ENCODE measurements around the gene TMPRSS6. TPM values are rescaled to one million over a fixed set of nuclear protein-coding genes. Genes with fewer than 3 reads are reported as not detected.

TMPRSS6 gene
- polyA plus RNA-seq, 1 experiment: not detected

DNA sequence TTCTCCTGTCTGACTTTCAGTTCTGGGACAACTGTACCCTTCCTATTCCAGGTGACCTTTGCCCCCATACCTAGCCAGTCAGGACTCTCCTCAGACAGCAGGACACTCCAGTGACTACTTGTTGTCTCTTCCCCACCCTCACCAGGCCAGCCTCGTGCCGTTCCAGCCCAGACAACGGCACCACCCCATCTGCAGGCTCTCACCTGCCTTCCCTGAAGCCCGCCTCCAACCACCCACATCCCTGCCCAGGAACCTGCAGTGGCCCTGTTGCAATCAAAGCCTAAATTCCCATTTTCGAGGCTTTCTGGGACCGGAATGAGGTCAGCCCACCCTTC is 36.5 kb upstream of the TMPRSS6 start:
- no peak for DNase-seq (ENCODE audit: low read depth)
- ChIA-PET CTCF (interaction anchor here (0.6 to 1.2 kb wide), 2 partner anchors 19 to 21 kb away, joined by 3 to 4 read pairs; no protein-coding TSS in a partner anchor), POLR2A (no interaction called here)
- Histone ChIP-seq H3K4me3 (ENCODE audit: low read depth, low read length) (no peak overlapping the region), H3K36me3 (ENCODE audit: control insufficient read depth, insufficient read depth, low read length) (no peaks in the 10 kb centered on the region), H3K27me3 (ENCODE audit: control insufficient read depth, insufficient read depth, low read length) (peaks cover 8% of the 10 kb centered on the region)
- TF ChIP-seq, protein P1, sequence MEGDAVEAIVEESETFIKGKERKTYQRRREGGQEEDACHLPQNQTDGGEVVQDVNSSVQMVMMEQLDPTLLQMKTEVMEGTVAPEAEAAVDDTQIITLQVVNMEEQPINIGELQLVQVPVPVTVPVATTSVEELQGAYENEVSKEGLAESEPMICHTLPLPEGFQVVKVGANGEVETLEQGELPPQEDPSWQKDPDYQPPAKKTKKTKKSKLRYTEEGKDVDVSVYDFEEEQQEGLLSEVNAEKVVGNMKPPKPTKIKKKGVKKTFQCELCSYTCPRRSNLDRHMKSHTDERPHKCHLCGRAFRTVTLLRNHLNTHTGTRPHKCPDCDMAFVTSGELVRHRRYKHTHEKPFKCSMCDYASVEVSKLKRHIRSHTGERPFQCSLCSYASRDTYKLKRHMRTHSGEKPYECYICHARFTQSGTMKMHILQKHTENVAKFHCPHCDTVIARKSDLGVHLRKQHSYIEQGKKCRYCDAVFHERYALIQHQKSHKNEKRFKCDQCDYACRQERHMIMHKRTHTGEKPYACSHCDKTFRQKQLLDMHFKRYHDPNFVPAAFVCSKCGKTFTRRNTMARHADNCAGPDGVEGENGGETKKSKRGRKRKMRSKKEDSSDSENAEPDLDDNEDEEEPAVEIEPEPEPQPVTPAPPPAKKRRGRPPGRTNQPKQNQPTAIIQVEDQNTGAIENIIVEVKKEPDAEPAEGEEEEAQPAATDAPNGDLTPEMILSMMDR (IDR thresholded peaks at IDR 0.05; ENCODE audit: insufficient read depth, low read depth, low read length): no peak

DNA sequence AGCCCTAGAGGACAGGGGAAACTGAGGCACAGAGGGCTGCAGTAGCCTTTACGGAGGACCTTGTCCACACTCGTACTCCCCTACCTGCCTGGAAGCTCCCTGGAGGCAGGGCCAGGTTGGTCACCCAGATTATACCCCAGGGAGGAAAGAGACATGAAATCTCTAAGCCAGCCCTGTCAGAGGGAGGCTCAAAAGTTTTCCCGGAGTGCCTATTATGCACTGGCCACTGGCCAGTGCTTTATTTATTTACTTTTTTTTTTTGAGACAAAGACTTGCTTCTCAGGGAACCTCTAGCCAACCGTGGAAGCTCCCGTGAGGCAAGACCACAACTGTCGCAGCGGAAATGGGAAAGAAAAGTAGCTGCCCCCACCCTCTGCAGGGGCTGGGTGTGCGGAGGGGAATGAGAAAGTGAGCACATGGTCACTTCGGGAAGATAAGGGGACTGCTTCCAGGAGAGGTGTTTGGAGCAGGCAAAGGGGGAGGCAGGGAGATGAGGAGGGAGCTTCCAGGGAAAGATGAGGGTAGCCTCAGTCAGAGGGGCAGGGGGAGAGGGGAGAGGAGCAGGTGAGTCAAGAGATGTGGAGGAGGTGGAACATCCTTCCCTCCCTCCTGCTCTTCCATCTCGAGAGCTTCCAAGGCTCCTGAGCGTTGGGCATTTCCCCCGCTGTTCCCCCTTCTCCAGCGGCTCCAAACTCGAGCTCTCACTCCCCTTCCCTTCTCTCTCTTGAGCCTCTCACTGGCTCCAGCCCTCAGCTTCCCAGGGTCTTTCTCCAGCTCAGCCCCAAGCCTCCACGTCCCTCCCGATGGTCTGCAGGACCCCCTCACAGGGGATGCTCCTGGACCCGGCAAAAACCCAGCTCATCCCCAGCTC is 35.9 kb upstream of the TMPRSS6 start:
- Histone ChIP-seq H3K36me3 (ENCODE audit: control insufficient read depth, insufficient read depth, low read length) (no peaks in the 10 kb centered on the region), H3K4me3 (ENCODE audit: low read depth, low read length) (no peak overlapping the region), H3K27me3 (ENCODE audit: control insufficient read depth, insufficient read depth, low read length) (peaks cover 8% of the 10 kb centered on the region)
- TF ChIP-seq, protein P1 (IDR thresholded peaks at IDR 0.05; ENCODE audit: insufficient read depth, low read depth, low read length): no peak
- DNase-seq (ENCODE audit: low read depth): no peak
- ChIA-PET CTCF (interaction anchor here (0.6 to 1.2 kb wide), 6 partner anchors 9 to 66 kb away, joined by 3 to 4 read pairs (median 3); no protein-coding TSS in a partner anchor), POLR2A (no interaction called here)

- DNase-seq (ENCODE audit: low read depth): no peak
- H3K27me3 ChIP-seq (ENCODE audit: control insufficient read depth, insufficient read depth, low read length): peaks cover 8% of the 10 kb centered on the region
- TF ChIP-seq, protein P1 (IDR thresholded peaks at IDR 0.05; ENCODE audit: insufficient read depth, low read depth, low read length): no peak
- CTCF ChIA-PET: interaction anchor here (0.6 to 1.1 kb wide), 2 partner anchors 23 to 98 kb away, joined by 3 to 5 read pairs; no protein-coding TSS in a partner anchor
- no peak overlapping the region for H3K4me3 ChIP-seq (ENCODE audit: low read depth, low read length)
- POLR2A ChIA-PET: no interaction called here
- H3K36me3 ChIP-seq (ENCODE audit: control insufficient read depth, insufficient read depth, low read length): no peaks in the 10 kb centered on the region
Measured at GRCh38 chr22:37144180-37144554, 34.7 kb upstream of the TMPRSS6 start.

DNA sequence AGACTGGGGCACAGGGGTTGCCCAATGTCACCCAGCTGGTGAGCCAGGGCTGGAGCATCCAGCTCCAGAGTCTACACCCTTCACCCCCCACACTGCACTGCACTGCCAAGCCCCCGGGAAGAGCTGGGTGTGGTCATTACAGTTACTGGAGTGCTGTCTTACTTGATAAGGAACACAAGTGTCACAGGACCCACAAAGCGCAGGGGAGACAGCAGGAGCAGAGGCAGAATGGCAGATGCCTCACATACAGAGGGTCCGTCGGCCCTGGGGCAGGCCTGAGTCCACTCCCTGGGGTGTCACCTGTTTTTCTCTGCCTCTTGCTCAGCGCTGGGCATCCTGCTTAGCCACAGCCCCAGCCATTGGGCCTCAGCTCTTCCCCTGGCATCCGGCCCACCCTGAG is 32.5 kb upstream of the TMPRSS6 start:
- POLR2A ChIA-PET: no interaction called here
- Histone ChIP-seq H3K27me3 (ENCODE audit: control insufficient read depth, insufficient read depth, low read length) (peaks cover 10% of the 10 kb centered on the region), H3K4me3 (ENCODE audit: low read depth, low read length) (no peak overlapping the region), H3K36me3 (ENCODE audit: control insufficient read depth, insufficient read depth, low read length) (no peaks in the 10 kb centered on the region)
- DNase-seq (ENCODE audit: low read depth): no peak
- TF ChIP-seq, protein P1 (IDR thresholded peaks at IDR 0.05; ENCODE audit: insufficient read depth, low read depth, low read length): no peak
- CTCF ChIA-PET: interaction anchor here (0.7 to 1.9 kb wide), 4 partner anchors 10 to 176 kb away, joined by 3 to 5 read pairs (median 3); no protein-coding TSS in a partner anchor

DNA sequence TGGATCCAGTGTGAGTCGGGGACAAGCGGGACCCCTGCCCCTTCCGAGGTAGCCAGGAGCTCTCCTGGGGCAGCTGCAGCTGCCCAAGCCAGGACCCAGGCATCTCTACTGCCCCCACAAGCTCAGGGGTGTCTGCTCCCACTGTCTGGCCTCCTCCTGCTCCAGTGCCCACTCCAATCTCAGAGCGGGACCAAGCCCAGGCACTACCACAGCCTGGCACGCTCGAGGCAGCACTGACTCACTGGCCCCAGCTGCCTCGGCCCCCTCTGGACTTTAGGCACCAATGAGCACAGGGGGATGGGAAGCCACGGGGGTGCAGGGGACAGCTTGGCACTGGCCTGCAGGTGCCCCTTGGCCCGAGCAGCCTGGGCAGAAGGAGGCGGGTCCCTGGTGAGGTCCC is 32.0 kb upstream of the TMPRSS6 start:
- CTCF ChIA-PET: interaction anchor here (1.3 to 1.9 kb wide), 3 partner anchors 24 to 176 kb away, joined by 3 to 5 read pairs (median 3); no protein-coding TSS in a partner anchor
- DNase-seq (ENCODE audit: low read depth): no peak
- Histone ChIP-seq H3K4me3 (ENCODE audit: low read depth, low read length) (no peak overlapping the region), H3K36me3 (ENCODE audit: control insufficient read depth, insufficient read depth, low read length) (no peaks in the 10 kb centered on the region), H3K27me3 (ENCODE audit: control insufficient read depth, insufficient read depth, low read length) (peaks cover 10% of the 10 kb centered on the region)
- POLR2A ChIA-PET: no interaction called here
- TF ChIP-seq, protein P1 (IDR thresholded peaks at IDR 0.05; ENCODE audit: insufficient read depth, low read depth, low read length): no peak

Measured in BJ (cell line).